Midbrain (tissue), 1 donor: ENCODE results near the gene INTS3.

Experiments used
- DNase-seq: peaks from one replicate; lab custom pipeline; 2025; lab: John Stamatoyannopoulos, UW

Gene INTS3, protein sequence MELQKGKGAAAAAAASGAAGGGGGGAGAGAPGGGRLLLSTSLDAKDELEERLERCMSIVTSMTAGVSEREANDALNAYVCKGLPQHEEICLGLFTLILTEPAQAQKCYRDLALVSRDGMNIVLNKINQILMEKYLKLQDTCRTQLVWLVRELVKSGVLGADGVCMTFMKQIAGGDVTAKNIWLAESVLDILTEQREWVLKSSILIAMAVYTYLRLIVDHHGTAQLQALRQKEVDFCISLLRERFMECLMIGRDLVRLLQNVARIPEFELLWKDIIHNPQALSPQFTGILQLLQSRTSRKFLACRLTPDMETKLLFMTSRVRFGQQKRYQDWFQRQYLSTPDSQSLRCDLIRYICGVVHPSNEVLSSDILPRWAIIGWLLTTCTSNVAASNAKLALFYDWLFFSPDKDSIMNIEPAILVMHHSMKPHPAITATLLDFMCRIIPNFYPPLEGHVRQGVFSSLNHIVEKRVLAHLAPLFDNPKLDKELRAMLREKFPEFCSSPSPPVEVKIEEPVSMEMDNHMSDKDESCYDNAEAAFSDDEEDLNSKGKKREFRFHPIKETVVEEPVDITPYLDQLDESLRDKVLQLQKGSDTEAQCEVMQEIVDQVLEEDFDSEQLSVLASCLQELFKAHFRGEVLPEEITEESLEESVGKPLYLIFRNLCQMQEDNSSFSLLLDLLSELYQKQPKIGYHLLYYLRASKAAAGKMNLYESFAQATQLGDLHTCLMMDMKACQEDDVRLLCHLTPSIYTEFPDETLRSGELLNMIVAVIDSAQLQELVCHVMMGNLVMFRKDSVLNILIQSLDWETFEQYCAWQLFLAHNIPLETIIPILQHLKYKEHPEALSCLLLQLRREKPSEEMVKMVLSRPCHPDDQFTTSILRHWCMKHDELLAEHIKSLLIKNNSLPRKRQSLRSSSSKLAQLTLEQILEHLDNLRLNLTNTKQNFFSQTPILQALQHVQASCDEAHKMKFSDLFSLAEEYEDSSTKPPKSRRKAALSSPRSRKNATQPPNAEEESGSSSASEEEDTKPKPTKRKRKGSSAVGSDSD

DNA sequence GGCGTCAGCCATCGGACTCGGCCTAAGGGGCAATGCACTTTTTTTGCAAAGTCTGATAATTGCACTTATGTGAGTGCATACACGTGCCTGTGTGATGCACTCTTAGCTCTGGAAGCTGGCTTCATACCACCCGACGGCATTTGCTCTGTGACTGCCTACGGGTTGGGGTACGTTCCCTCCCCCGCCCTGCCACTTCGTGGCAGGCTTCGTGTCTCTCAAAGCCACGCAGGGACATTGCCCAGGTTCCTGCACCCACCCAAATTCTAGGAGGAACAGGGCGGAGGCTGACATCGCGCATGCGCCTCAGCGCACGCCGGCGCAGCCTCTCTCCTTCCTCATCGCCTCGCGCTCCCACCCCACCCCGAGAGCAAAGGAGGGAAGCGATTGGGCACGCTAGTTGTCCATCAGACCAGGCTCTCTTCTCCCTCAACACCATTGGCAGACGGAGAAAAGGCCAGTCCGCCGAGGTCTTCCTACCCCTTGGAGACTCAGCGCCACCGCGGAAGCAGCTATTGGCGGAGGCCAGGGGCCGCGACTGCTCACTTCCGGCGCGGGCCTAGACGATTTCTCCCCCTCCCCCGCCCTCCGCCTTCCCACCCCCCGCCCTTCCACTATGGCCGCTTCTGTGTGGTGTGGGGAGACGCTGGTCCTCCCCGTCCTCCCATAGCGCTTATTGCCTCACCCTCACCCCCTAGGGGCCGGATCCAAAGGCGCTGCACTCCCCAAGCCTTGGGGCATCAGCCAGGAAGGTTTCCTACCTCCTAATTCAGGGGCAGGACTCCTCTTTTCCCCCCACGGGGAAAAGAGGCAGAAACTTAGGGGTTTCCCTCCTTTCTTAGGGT is at the start of gene INTS3:
INTS3 (plus strand) TSS at position 588 of the 842 bp plus-strand sequence. CDS start 585 bp downstream, outside the sequence.
- DNase-seq: peak; percentile 100

DNA sequence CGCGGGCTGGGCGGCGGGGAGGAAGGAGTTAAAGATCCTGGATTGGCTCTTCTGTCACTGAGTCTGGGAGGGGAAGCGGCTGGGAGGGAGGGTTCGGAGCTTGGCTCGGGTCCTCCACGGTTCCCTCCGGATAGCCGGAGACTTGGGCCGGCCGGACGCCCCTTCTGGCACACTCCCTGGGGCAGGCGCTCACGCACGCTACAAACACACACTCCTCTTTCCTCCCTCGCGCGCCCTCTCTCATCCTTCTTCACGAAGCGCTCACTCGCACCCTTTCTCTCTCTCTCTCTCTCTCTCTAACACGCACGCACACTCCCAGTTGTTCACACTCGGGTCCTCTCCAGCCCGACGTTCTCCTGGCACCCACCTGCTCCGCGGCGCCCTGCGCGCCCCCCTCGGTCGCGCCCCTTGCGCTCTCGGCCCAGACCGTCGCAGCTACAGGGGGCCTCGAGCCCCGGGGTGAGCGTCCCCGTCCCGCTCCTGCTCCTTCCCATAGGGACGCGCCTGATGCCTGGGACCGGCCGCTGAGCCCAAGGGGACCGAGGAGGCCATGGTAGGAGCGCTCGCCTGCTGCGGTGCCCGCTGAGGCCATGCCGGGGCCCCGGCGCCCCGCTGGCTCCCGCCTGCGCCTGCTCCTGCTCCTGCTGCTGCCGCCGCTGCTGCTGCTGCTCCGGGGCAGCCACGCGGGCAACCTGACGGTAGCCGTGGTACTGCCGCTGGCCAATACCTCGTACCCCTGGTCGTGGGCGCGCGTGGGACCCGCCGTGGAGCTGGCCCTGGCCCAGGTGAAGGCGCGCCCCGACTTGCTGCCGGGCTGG is 49.1 kb upstream of the INTS3 start, which contains the start of gene NPR1:
NPR1 (plus strand) TSS at position 170 of the 818 bp plus-strand sequence; CDS start at position 591, 421 bp downstream.
- no peak for DNase-seq

DNA sequence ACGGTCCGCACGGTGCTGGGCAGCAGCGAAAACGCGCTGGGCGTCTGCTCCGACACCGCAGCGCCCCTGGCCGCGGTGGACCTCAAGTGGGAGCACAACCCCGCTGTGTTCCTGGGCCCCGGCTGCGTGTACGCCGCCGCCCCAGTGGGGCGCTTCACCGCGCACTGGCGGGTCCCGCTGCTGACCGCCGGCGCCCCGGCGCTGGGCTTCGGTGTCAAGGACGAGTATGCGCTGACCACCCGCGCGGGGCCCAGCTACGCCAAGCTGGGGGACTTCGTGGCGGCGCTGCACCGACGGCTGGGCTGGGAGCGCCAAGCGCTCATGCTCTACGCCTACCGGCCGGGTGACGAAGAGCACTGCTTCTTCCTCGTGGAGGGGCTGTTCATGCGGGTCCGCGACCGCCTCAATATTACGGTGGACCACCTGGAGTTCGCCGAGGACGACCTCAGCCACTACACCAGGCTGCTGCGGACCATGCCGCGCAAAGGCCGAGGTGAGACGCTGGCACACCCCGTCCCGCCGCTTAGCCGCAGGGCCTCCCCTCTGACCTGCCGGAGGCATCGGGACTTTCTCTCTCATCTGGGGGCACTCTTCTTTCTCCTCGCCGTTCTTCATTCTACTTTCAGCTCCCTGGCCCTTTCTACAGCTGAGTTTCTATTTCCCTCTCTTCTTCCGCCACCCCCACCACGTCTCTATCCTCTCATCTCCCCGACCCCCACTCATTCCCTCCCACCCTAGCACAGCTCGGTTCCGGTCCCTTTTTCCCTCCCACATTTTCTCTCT is 48.3 kb upstream of the INTS3 start:
- no peak for DNase-seq

DNA sequence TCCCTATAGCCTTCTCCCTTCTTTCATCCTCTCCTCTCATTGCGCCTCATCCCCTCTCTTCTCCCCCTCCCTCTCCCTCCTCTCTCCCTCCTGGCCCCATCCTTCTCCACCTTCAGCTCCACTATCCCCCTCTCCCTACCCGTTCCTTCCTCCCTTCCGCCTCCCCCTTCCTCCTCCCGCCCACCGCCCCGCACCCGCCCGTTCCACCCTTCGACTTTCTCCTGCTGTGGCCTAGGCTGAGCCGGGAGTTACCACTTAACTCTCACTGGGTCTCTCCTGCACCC is 47.8 kb upstream of the INTS3 start:
- no peak for DNase-seq

DNA sequence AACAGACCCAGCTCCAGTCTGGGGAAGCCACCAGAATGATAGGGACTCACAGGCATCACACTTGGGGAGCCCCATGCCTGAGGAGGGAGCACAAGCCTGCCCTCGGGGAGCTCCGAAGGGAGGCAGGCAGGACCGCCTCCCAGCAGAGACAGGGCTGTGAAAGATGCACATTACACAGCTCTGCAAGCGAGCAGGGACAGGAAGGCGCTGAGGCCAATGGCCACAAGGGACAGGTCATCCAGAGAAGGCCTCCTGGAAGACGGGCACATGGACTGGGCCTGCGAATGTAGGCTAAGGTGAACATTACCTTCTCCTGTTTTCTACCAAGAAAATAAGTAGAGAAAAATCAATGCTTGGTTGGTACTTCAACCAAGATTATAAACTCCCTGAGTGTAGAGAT is 45.1 kb upstream of the INTS3 start:
- no peak for DNase-seq

DNA sequence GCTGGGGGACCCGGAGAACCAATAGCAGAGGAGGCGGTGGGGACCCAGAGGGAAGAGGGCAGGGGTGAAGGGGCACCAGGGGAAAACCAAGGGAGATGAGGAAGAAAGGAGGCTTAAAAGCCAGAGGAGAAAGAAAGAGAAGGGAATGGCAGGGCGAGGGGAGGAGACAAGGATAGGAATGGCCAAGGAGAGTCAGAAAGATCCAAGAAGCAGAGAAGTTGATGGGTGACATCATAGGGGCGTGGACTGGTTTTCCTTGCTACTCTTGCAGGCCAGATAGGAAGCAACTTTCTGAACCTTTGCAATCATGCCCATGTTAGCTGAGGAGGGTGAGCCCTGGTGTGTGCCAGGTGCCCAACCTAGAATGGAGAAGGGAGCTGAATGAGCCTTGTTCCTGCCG is 44.0 kb upstream of the INTS3 start:
- DNase-seq: no peak

DNA sequence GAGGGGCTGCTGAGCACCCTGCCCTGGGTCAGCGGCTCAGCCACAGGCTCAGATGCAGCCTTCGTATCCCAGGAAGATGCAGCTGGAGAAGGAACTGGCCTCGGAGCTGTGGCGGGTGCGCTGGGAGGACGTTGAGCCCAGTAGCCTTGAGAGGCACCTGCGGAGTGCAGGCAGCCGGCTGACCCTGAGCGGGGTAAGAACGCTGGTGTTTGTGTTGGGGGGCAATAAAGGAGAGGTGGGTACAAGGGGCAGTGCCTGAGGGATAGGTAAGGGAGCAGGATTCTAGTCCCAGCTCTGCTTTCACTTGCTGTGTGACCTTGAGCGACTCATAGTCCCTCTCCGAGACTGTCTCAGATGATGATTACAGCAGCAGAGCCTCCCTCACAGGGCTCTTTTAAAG is 43.0 kb upstream of the INTS3 start:
- no peak for DNase-seq

DNA sequence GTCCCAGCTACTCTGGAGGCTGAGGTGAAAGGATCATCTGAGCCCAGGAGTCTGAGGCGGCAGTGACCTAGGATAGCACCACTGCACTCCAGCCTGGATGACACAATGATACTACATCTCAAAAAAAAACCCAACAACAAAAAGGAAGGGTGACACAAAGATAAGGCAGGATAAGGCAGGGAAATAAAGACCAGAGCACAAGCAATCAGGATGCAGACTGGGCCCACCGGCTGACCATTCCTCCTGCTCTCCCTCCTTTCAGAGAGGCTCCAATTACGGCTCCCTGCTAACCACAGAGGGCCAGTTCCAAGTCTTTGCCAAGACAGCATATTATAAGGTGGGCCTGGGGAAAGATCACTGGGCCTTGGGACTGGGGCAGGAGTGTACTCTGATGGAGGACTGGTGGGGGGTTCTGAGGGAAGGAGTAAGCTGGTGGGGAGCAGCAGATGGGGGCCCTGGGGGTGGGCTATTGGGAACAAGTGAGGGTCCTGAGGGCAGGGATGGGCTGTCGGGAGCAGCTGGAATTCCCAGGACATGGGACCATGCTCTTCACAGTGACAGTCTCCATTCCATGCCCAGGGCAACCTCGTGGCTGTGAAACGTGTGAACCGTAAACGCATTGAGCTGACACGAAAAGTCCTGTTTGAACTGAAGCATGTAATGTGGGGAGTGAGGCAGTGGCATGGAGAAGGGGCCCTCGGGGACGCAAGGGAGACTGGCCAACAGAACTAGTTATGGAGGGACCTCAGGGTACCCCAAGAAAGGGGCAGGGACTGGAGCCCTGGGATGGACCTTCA is 42.1 kb upstream of the INTS3 start:
- no peak for DNase-seq

DNA sequence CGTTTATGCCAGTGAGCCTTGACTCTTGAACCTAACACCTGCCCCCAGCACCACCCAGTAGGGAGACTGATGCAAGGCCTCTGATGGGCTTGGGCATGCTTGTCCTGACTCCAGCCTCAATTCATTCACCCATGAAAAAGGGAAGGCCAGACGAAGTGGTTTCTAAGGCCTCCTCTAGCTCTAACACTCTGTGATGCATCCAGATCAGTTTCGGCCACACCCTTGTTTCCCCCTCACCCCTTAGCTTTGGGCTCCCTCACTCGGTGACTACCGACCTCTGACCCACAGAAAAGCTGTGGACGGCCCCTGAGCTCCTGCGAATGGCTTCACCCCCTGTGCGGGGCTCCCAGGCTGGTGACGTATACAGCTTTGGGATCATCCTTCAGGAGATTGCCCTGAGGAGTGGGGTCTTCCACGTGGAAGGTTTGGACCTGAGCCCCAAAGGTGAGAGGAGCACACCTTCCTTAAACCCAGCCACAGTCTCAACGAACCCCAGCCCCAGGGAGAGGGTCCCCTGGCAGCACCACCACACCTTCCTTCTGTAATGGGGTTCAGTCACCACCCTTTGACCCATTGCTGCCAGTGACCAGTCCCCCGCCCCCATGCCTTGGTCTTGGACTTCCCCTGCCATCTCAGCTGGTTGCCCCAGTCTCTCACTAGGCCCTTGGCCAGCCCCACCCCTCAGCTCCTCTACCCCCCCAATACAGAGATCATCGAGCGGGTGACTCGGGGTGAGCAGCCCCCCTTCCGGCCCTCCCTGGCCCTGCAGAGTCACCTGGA is 40.3 kb upstream of the INTS3 start:
- no peak for DNase-seq

DNA sequence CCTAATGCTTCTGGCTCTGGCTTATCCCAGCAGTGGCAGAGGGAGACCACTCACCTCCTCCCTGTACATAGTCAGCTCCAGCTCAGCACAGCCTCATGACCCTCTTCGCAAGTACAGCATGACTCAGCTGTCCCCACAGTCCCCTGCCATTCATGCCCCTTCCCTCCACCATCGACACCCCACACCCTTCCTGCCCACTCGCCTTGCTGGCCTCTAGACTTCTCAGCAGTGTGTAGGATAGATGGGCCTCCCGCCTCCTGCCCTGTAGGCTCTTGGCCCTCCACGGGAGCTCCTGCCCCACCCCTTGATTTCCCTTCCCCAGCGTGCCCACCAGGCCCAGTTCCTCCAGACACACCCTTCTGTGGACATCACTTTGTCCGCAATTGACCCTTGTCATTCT is 39.6 kb upstream of the INTS3 start:
- no peak for DNase-seq

DNA sequence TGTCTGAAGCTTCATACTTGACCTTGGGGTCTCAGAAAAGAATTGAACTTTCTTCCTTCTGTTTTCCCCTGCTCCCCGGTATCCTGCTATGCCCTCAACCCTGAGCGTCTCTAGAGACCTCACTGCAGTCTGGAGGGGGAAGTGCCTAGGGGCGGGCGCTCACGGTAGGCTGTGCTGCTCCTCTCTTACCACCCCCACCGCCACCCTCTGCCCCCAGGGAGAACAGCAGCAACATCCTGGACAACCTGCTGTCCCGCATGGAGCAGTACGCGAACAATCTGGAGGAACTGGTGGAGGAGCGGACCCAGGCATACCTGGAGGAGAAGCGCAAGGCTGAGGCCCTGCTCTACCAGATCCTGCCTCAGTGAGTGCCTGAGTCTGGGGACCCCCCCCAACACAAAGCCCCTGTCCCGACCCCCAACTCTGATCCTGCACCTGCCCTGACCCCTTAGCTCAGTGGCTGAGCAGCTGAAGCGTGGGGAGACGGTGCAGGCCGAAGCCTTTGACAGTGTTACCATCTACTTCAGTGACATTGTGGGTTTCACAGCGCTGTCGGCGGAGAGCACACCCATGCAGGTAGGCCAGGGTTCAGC is 39.0 kb upstream of the INTS3 start:
- no peak for DNase-seq

DNA sequence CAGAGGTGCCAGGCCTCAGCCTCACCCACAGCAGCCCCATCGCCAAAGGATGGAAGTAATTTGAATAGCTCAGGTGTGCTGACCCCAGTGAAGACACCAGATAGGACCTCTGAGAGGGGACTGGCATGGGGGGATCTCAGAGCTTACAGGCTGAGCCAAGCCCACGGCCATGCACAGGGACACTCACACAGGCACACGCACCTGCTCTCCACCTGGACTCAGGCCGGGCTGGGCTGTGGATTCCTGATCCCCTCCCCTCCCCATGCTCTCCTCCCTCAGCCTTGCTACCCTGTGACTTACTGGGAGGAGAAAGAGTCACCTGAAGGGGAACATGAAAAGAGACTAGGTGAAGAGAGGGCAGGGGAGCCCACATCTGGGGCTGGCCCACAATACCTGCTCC is 34.4 kb upstream of the INTS3 start:
- no peak for DNase-seq

DNA sequence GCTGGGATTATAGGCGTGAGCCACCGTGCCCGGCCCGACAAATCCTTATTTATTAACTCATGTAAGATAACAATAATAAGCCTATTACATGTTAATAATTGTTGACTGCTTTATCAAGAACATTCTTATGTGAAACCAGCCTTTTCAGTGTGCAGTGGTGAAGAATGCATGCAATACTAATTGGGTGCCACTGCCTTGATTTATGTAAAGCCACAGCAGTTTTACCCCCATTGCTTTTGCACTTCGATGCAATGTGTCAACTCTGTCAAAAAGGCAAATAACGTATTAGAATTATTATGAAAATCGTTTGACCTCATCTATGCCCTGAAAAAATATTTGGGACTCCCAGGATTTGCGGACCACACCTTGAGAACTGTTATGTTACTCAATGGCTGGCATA is 31.1 kb upstream of the INTS3 start:
- no peak for DNase-seq

DNA sequence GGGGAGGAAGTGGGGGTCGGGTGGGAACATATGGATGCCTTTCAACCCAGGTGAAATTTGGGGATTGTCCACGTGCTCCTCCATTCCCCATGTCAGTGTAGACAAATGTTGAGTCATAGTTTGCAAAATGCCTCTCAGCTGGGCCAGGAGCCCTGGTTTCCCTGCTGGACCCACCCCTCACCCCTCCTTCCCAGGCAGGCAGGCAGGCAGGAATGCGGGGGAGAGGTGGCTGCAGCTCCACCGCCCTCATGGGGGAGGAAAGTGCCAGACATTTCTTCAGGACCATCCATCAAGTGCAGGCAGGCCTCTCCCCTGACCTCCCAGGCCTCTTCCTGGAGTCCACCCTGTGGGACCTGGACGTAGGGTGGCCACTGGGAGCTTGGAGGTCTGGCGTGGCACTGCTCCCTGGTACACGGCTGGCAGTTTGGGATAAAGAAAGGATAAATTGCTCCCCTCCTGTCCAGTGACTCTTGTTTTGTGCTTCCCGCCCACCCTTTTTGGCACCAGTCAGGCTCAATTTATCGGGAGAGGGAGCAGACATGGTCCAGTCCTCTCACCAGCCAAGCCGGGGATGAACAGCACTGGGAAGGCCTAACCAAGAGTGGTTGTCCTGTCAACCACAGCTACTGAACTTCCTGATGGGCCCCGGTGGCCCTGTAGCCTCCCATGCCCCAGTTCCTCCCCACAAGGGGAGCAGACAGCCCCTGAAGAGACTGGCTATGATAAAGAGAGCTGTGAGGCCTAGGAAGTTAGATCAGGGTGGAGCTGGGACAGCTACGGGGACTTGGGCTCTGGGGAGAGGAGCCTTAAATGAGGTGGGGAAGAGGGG is 30.4 kb upstream of the INTS3 start:
- DNase-seq: no peak

DNA sequence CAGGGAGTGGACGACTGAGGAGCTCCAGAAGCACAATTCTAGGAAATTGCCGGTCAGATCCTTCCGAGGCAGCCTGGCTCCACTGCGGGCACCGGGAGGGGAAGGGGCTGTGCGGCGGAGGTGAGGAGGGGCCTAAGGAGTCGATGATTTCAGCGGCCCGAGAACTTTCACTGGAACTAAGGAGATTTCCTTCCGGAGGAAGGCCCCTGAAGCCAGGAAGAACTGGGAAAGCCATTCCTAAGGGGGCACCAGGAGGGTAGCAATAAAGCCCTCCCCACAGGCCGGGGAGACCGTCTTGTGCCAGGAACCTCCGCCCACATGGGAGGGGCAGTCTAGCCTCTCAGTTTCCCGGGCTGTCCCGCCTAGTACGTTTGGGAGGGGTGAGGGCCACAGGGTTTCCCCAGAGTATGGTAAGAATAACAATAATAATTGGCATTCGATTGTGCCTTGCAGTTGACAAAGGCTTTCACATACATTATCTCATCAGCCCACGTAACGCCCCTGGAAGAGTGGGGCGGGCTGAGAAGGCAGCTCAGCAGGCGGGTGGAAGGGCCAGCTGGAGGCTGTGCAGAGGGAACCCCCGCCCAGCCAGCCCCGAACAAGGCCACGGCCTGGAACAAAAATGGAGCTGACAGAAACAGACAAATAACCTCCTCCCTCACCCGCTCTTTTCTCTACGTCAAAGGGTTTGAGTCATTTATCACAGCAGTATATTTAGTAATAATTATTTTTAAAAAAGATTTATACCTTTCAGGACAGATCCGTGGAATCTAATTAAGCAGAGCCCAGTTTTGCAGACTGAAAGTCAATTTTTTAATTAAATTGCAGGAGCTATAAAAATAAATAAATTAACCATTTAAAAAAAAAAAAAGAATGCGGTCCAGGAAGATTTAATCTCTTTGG is 29.6 kb upstream of the INTS3 start:
- no peak for DNase-seq
